H1 (cell line): ENCODE data around the gene ASAP2.

Experiments used
- ATF2 ChIP-seq: IDR thresholded peaks from 2 replicates; pipeline ENCODE4 v1.6.1; 2012; ENCODE audit warnings: low read length, inconsistent platforms
- EZH2 ChIP-seq: fragments of 200-600 bp; sonication (generic); IDR thresholded peaks from 2 replicates; pipeline ENCODE4 v1.7.1; 2012; ENCODE audit warnings: low read depth, mild to moderate bottlenecking, moderate library complexity, low read length, inconsistent platforms; ENCODE audit not compliant: severe bottlenecking
- JUN ChIP-seq: IDR thresholded peaks from 2 replicates; pipeline ENCODE4 v1.6.1; 2011; ENCODE audit warnings: low read depth, mild to moderate bottlenecking, improper control_type of control experiment, low read length
- MAX ChIP-seq: IDR thresholded peaks from 2 replicates; pipeline ENCODE4 v1.6.1; 2012; ENCODE audit warnings: inconsistent platforms
- POLR2A ChIP-seq, 2 experiments: IDR thresholded peaks; 1 replicate in 1 of 2; 2 replicates in 1 of 2; pipeline ENCODE4 v1.6.1; 2011; ENCODE audit warnings: low read depth in 2 of 2, low read length in 2 of 2, mild to moderate bottlenecking in 2 of 2; ENCODE audit errors: control extremely low read depth in 1 of 2
- YY1 ChIP-seq: IDR thresholded peaks from 2 replicates; pipeline ENCODE4 v1.6.1; 2011; ENCODE audit warnings: low read depth, mild to moderate bottlenecking, low read length
- TF ChIP-seq, protein P1 (sequence below): IDR thresholded peaks from 2 replicates; pipeline ENCODE4 v1.6.1; 2011; ENCODE audit warnings: low read length, improper control_type of control experiment
- TF ChIP-seq, protein P2 (sequence below), 3 experiments: IDR thresholded peaks; 1 replicate in 2 of 3; 2 replicates in 1 of 3; pipeline versions ENCODE4 v1.5.1 to v1.6.1; 2011; ENCODE audit warnings: low read length in 3 of 3, mild to moderate bottlenecking in 3 of 3, inconsistent platforms in 2 of 3, low read depth in 1 of 3, moderate library complexity in 1 of 3; ENCODE audit not compliant: insufficient read depth in 1 of 3; ENCODE audit errors: control extremely low read depth in 1 of 3

GRCh38 chr2:9330612-9331270 lies 124.1 kb downstream of the ASAP2 start:
- TF ChIP-seq JUN (no peak), YY1 (no peak), ATF2 (no peak), MAX (no peak), POLR2A (IDR thresholded peaks at IDR 0.05; ENCODE audit: control extremely low read depth in 1 of 2, low read depth in 2 of 2, low read length in 2 of 2) (no peak), EZH2 (no peak)
- TF ChIP-seq, protein P1, sequence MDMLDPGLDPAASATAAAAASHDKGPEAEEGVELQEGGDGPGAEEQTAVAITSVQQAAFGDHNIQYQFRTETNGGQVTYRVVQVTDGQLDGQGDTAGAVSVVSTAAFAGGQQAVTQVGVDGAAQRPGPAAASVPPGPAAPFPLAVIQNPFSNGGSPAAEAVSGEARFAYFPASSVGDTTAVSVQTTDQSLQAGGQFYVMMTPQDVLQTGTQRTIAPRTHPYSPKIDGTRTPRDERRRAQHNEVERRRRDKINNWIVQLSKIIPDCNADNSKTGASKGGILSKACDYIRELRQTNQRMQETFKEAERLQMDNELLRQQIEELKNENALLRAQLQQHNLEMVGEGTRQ: no peak
- TF ChIP-seq, protein P2, sequence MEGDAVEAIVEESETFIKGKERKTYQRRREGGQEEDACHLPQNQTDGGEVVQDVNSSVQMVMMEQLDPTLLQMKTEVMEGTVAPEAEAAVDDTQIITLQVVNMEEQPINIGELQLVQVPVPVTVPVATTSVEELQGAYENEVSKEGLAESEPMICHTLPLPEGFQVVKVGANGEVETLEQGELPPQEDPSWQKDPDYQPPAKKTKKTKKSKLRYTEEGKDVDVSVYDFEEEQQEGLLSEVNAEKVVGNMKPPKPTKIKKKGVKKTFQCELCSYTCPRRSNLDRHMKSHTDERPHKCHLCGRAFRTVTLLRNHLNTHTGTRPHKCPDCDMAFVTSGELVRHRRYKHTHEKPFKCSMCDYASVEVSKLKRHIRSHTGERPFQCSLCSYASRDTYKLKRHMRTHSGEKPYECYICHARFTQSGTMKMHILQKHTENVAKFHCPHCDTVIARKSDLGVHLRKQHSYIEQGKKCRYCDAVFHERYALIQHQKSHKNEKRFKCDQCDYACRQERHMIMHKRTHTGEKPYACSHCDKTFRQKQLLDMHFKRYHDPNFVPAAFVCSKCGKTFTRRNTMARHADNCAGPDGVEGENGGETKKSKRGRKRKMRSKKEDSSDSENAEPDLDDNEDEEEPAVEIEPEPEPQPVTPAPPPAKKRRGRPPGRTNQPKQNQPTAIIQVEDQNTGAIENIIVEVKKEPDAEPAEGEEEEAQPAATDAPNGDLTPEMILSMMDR (IDR thresholded peaks at IDR 0.05; ENCODE audit: control extremely low read depth in 1 of 3, insufficient read depth in 1 of 3, low read depth in 1 of 3, low read length in 3 of 3): no peak
